OCI-M1 (cell line): ENCODE measurements around the gene PIP5KL1.

Experiments
- DNase-seq: peaks from one replicate; lab custom pipeline; 2025; lab: John Stamatoyannopoulos, UW

The PIP5KL1 gene

GRCh38 chr9:127915801-127916719, 14.5 kb downstream of the PIP5KL1 start:
- no peak for DNase-seq

GRCh38 chr9:127915325-127915752, 15.2 kb downstream of the PIP5KL1 start:
- DNase-seq: no peak

- no peak for DNase-seq
Measured at GRCh38 chr9:127913682-127914081, 16.9 kb downstream of the PIP5KL1 start.

GRCh38 chr9:127912882-127913281, 17.7 kb downstream of the PIP5KL1 start:
- DNase-seq: no peak

- DNase-seq: no peak
Measured at GRCh38 chr9:127912296-127912695, 18.3 kb downstream of the PIP5KL1 start.

GRCh38 chr9:127910613-127911205, 19.9 kb downstream of the PIP5KL1 start:
- DNase-seq: peak; percentile 34

- no peak for DNase-seq
Measured at GRCh38 chr9:127909839-127910273, 20.7 kb downstream of the PIP5KL1 start.

GRCh38 chr9:127908660-127908926, 22.0 kb downstream of the PIP5KL1 start:
- DNase-seq: no peak

GRCh38 chr9:127907867-127908659, 22.5 kb downstream of the PIP5KL1 start:
- no peak for DNase-seq

- no peak for DNase-seq
Measured at GRCh38 chr9:127905788-127906191, 24.8 kb downstream of the PIP5KL1 start.

GRCh38 chr9:127905004-127905728, 25.4 kb downstream of the PIP5KL1 start:
- DNase-seq: no peak

- no peak for DNase-seq
Measured at GRCh38 chr9:127904561-127905003, 26.0 kb downstream of the PIP5KL1 start.

- DNase-seq: peak; percentile 20
Measured at GRCh38 chr9:127903557-127904475, 26.8 kb downstream of the PIP5KL1 start.

GRCh38 chr9:127899128-127899943, 31.2 kb downstream of the PIP5KL1 start, which contains the start of gene ST6GALNAC6:
Gene ST6GALNAC6 (minus strand): TSS chr9:127899603. CDS start chr9:127897981, 1,622 bp downstream.
- peak; percentile 80 for DNase-seq

GRCh38 chr9:127898433-127899127, 32.0 kb downstream of the PIP5KL1 start:
- DNase-seq: peak; percentile 25

GRCh38 chr9:127897193-127897692, 33.3 kb downstream of the PIP5KL1 start:
- DNase-seq: peak; percentile 79

GRCh38 chr9:127896395-127897192, 34.0 kb downstream of the PIP5KL1 start:
- no peak for DNase-seq

GRCh38 chr9:127895811-127896210, 34.8 kb downstream of the PIP5KL1 start:
- DNase-seq: no peak
